ENCODE measurements around the gene GPSM1.
"Not testable (repeated sequence)": the region's sequence is repeated elsewhere in the genome, so short reads cannot be mapped to it uniquely, and the experiment has no call there.

Gene GPSM1

GRCh38 chr9:136397643-136398042 lies 70.3 kb downstream of the GPSM1 start:
- no peak for DNase-seq (ENCODE audit: low spot score)

GRCh38 chr9:136398286-136398685 lies 70.9 kb downstream of the GPSM1 start:
- no peak for DNase-seq (ENCODE audit: low spot score)

GRCh38 chr9:136399176-136400037 lies 72.1 kb downstream of the GPSM1 start:
- DNase-seq (ENCODE audit: low spot score) = peak; percentile 69

- DNase-seq (ENCODE audit: low spot score) = peak; percentile 98
Observed at GRCh38 chr9:136400038-136400834, 72.9 kb downstream of the GPSM1 start, which contains the start of gene SNAPC4. SNAPC4 (minus strand) TSS chr9:136400170; CDS start chr9:136398428, 1,742 bp downstream.

- DNase-seq (ENCODE audit: low spot score) = no peak
Observed at GRCh38 chr9:136401173-136401922, 74.0 kb downstream of the GPSM1 start.

GRCh38 chr9:136402067-136402466 lies 74.7 kb downstream of the GPSM1 start:
- DNase-seq (ENCODE audit: low spot score) = no peak

- DNase-seq (ENCODE audit: low spot score) = no peak
Observed at GRCh38 chr9:136403538-136403914, 76.2 kb downstream of the GPSM1 start.

- no peak for DNase-seq (ENCODE audit: low spot score)
Observed at GRCh38 chr9:136403915-136404800, 76.8 kb downstream of the GPSM1 start.

GRCh38 chr9:136404801-136405136 lies 77.4 kb downstream of the GPSM1 start:
- DNase-seq (ENCODE audit: low spot score) = no peak

- no peak for DNase-seq (ENCODE audit: low spot score)
Observed at GRCh38 chr9:136405481-136405880, 78.1 kb downstream of the GPSM1 start.

- not testable (repeated sequence) for DNase-seq (ENCODE audit: low spot score)
Observed at GRCh38 chr9:136405904-136406303, 78.6 kb downstream of the GPSM1 start.

- DNase-seq (ENCODE audit: low spot score) = not testable (repeated sequence)
Observed at GRCh38 chr9:136407061-136407460, 79.7 kb downstream of the GPSM1 start.

GRCh38 chr9:136407911-136408310 lies 80.6 kb downstream of the GPSM1 start:
- DNase-seq (ENCODE audit: low spot score) = no peak
